ENCODE data around the gene KCNAB2. TPM values are rescaled to one million over a fixed set of nuclear protein-coding genes. Genes with fewer than 3 reads are reported as not detected.

The KCNAB2 gene
- total RNA-seq, 1 donor from 2014 or later, result 2.2 TPM

DNA sequence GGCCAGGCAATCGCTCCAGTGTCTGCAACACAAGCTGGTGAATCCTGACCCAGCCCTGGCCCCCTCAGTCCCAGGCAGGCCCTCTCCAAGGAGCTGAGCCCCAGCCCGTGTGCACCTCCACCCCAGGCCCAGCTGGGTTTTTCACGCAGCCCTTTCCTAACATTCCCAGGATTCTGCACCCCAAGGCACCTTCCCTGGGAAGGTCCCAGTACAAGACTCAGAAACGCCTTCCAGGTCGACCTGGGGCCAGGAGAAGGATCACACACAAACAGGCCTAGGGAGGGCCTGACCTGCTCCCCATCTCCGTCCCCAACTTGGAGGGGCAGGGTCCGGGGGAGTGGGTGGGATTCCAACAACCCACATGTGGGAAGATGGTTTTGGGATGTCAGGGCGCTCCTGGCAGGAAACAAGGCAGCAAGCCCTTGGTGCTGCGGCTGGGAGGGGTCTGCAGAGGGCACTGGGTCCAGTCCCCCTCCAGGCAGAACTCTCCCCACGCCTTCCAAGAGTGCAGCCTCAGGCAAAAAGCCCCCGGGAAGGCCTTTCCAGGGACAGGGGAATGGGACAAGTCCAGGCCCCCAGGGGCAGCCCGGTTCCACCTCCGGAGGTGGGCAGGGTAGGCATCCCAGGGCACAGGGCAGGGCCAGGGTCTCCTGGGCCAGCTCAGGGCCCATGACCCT, 58.3 kb downstream of the KCNAB2 start:
- Histone ChIP-seq H3K27me3 (peaks cover 1% of the 10 kb centered on the region), H3K9me3 (ENCODE audit: low read depth) (no peaks in the 10 kb centered on the region), H3K27ac (no peak overlapping the region), H3K79me2 (ENCODE audit: low read depth) (no peaks in the 10 kb centered on the region), H3K4me3 (no peak overlapping the region), H4K20me1 (ENCODE audit: low read depth) (peaks cover 4% of the 10 kb centered on the region), H3K36me3 (no peaks in the 10 kb centered on the region), H3K4me1 (peaks cover 25% of the 10 kb centered on the region), H3K9ac (no peak overlapping the region), H3F3A (ENCODE audit: low read depth) (peaks cover 6% of the 10 kb centered on the region), H2AFZ (replicated peaks) (no peak overlapping the region), H3K4me2 (no peak overlapping the region)
- peaks cover 9% of the 10 kb centered on the region for H3K27me3 Mint-ChIP-seq (ENCODE audit: insufficient read depth, low read depth)
- no peak for TF ChIP-seq EZH2phosphoT487 (IDR thresholded peaks at IDR 0.05)
- TF ChIP-seq CTCF (IDR thresholded peaks at IDR 0.05), result no peak
- no peak for TF ChIP-seq EZH2 (IDR thresholded peaks at IDR 0.05)
- H3K4me1 Mint-ChIP-seq, result peaks cover 12% of the 10 kb centered on the region
- DNase-seq (ENCODE audit: low spot score), result no peak
- H3K4me3 Mint-ChIP-seq, result no peak overlapping the region
- H3K9me3 Mint-ChIP-seq, result no peaks in the 10 kb centered on the region
- H3K27ac Mint-ChIP-seq, result no peak overlapping the region
- no peaks in the 10 kb centered on the region for H3K36me3 Mint-ChIP-seq

DNA sequence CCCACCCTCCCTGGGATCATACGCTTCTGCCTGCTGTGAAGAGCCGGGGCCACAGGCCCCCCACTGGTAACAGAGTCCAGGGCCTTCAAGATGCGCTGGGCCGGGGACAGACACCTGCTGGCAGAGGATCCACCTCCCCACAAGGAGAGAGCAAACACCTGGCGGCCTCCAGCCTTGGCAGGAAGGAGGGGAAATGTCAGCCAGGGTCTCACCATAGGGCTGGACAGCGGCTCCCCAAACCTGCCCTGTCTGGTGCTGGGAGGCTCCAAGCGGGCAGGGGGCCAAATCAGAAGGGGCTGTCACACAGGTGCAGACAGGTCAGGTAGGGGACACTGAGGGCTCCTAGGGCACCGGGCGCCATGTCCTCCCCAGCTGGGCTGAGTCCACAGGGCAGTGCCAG, 58.9 kb downstream of the KCNAB2 start:
- H3K9ac ChIP-seq, result no peak overlapping the region
- H2AFZ ChIP-seq (replicated peaks), result no peak overlapping the region
- no peaks in the 10 kb centered on the region for H3K9me3 ChIP-seq (ENCODE audit: low read depth)
- H3K79me2 ChIP-seq (ENCODE audit: low read depth), result no peaks in the 10 kb centered on the region
- no peak for TF ChIP-seq CTCF (IDR thresholded peaks at IDR 0.05)
- no peak for TF ChIP-seq EZH2 (IDR thresholded peaks at IDR 0.05)
- no peak for TF ChIP-seq EZH2phosphoT487 (IDR thresholded peaks at IDR 0.05)
- H3K27me3 ChIP-seq, result peaks cover 8% of the 10 kb centered on the region
- H3K27ac ChIP-seq, result no peak overlapping the region
- no peak for DNase-seq (ENCODE audit: low spot score)
- H3F3A ChIP-seq (ENCODE audit: low read depth), result peaks cover 6% of the 10 kb centered on the region
- no peaks in the 10 kb centered on the region for H3K36me3 ChIP-seq
- H4K20me1 ChIP-seq (ENCODE audit: low read depth), result peaks cover 4% of the 10 kb centered on the region
- H3K4me3 Mint-ChIP-seq, result no peak overlapping the region
- peaks cover 12% of the 10 kb centered on the region for H3K4me1 Mint-ChIP-seq
- peaks cover 9% of the 10 kb centered on the region for H3K27me3 Mint-ChIP-seq (ENCODE audit: insufficient read depth, low read depth)
- no peaks in the 10 kb centered on the region for H3K36me3 Mint-ChIP-seq
- peaks cover 25% of the 10 kb centered on the region for H3K4me1 ChIP-seq
- H3K4me3 ChIP-seq, result no peak overlapping the region
- no peaks in the 10 kb centered on the region for H3K9me3 Mint-ChIP-seq
- H3K4me2 ChIP-seq, result no peak overlapping the region
- peak overlapping the region; percentile 57 for H3K27ac Mint-ChIP-seq

DNA sequence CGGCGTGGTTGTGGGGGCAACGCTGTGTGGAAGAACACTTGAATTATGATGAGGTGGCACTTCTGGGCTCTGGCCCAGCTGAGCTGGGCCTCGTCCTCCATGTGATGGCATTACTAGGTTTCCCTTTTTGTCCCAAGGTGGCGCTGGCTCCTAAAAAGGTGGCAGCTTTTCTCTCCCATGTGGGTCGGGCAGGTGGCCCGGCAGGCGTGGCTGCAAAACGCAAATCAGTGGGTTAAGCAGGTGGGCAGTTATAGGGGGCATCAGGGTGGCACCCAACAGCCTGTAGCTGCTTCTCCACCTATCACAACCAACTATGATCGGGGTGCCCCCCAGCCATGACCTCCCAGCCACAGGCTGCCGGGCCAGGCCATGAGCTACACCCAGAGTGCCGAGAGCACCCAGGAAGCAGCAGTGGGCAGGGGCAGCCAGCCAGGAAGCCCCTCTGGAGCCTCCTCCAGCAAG, 59.6 kb downstream of the KCNAB2 start:
- Histone ChIP-seq H3K79me2 (ENCODE audit: low read depth) (no peaks in the 10 kb centered on the region), H3K4me2 (no peak overlapping the region), H3F3A (ENCODE audit: low read depth) (peaks cover 6% of the 10 kb centered on the region), H3K9me3 (ENCODE audit: low read depth) (no peaks in the 10 kb centered on the region), H4K20me1 (ENCODE audit: low read depth) (peaks cover 4% of the 10 kb centered on the region), H3K27me3 (peaks cover 10% of the 10 kb centered on the region), H3K27ac (no peak overlapping the region), H3K36me3 (no peaks in the 10 kb centered on the region), H2AFZ (replicated peaks) (no peak overlapping the region), H3K4me1 (peaks cover 23% of the 10 kb centered on the region), H3K9ac (no peak overlapping the region), H3K4me3 (no peak overlapping the region)
- no peaks in the 10 kb centered on the region for H3K9me3 Mint-ChIP-seq
- H3K4me3 Mint-ChIP-seq, result no peak overlapping the region
- DNase-seq (ENCODE audit: low spot score), result no peak
- peaks cover 12% of the 10 kb centered on the region for H3K4me1 Mint-ChIP-seq
- H3K27ac Mint-ChIP-seq, result peak overlapping the region; percentile 57
- TF ChIP-seq EZH2phosphoT487 (IDR thresholded peaks at IDR 0.05), result no peak
- no peak for TF ChIP-seq EZH2 (IDR thresholded peaks at IDR 0.05)
- peaks cover 9% of the 10 kb centered on the region for H3K27me3 Mint-ChIP-seq (ENCODE audit: insufficient read depth, low read depth)
- no peaks in the 10 kb centered on the region for H3K36me3 Mint-ChIP-seq

GRCh38 chr1:6105763-6106162, 60.1 kb downstream of the KCNAB2 start:
- Histone ChIP-seq H3K4me2 (no peak overlapping the region), H3F3A (ENCODE audit: low read depth) (peaks cover 3% of the 10 kb centered on the region), H4K20me1 (ENCODE audit: low read depth) (peaks cover 4% of the 10 kb centered on the region), H3K79me2 (ENCODE audit: low read depth) (no peaks in the 10 kb centered on the region), H3K27ac (no peak overlapping the region), H2AFZ (replicated peaks) (no peak overlapping the region), H3K9me3 (ENCODE audit: low read depth) (no peaks in the 10 kb centered on the region), H3K27me3 (peaks cover 10% of the 10 kb centered on the region), H3K9ac (no peak overlapping the region), H3K36me3 (no peaks in the 10 kb centered on the region), H3K4me1 (peaks cover 18% of the 10 kb centered on the region), H3K4me3 (no peak overlapping the region)
- no peaks in the 10 kb centered on the region for H3K9me3 Mint-ChIP-seq
- H3K4me3 Mint-ChIP-seq, result no peak overlapping the region
- TF ChIP-seq EZH2phosphoT487 (IDR thresholded peaks at IDR 0.05) (no peak), EZH2 (IDR thresholded peaks at IDR 0.05) (no peak), CTCF (IDR thresholded peaks at IDR 0.05) (no peak)
- H3K27me3 Mint-ChIP-seq (ENCODE audit: insufficient read depth, low read depth), result peaks cover 9% of the 10 kb centered on the region
- no peak overlapping the region for H3K27ac Mint-ChIP-seq
- H3K36me3 Mint-ChIP-seq, result no peaks in the 10 kb centered on the region
- H3K4me1 Mint-ChIP-seq, result peaks cover 9% of the 10 kb centered on the region
- DNase-seq (ENCODE audit: low spot score), result no peak
